SJSA1 (cell line): Measurements from ENCODE around the gene CR2. TPM values are rescaled to one million over a fixed set of nuclear protein-coding genes. Genes with fewer than 3 reads are reported as not detected.

Experiments used
- total RNA-seq: library from RNA; depleted of rRNA; stranded (reverse); fragments of >200 nt; shearing (Covaris generic); gene quantifications from 2 replicates; pipeline ENCODE4 v1.2.3, GENCODE V29; 2014; rRNA removed

The CR2 gene
- total RNA-seq, 1 experiment from 2014 or later = not detected

Other genes starting within 250 kb of the CR2 start
- 48.7 and 59.5 TPM in 2 replicates for gene CD55, start 132.7 kb upstream of the CR2 start, total RNA-seq
- not detected in 2 replicates for gene CR1, start 41.8 kb downstream of the CR2 start, total RNA-seq
- gene CR1L, start 190.8 kb downstream of the CR2 start, total RNA-seq = not detected in 2 replicates